HEK293 (cell line): ENCODE data around the gene ZNF354C.

Experiments used
- TCF7L2 ChIP-seq: IDR thresholded peaks from 2 replicates; pipeline ENCODE4 v1.6.1; 2011; ENCODE audit warnings: low read depth, mild to moderate bottlenecking, inconsistent platforms, low read length, moderate library complexity, borderline replicate concordance
- YY1 ChIP-seq: fragments of 450-650 bp; formaldehyde crosslinking; IDR thresholded peaks from 2 replicates; pipeline ENCODE4 v1.5.1; 2018; ENCODE audit warnings: missing biosample characterization, missing genetic modification characterization
- ZBTB1 ChIP-seq: fragments of 450-650 bp; formaldehyde crosslinking; IDR thresholded peaks from 2 replicates; pipeline ENCODE4 v1.5.1; 2016; ENCODE audit warnings: missing biosample characterization, missing genetic modification characterization
- ZBTB7A ChIP-seq: fragments of 450-650 bp; formaldehyde crosslinking; IDR thresholded peaks from 2 replicates; pipeline ENCODE4 v1.5.1; 2016; ENCODE audit warnings: low read depth, missing biosample characterization, missing genetic modification characterization
- ZFP41 ChIP-seq: fragments of 450-650 bp; formaldehyde crosslinking; IDR thresholded peaks from 2 replicates; pipeline ENCODE4 v1.5.1; 2016; ENCODE audit warnings: missing biosample characterization, missing genetic modification characterization, borderline replicate concordance
- ZNF114 ChIP-seq: fragments of 450-650 bp; formaldehyde crosslinking; IDR thresholded peaks from 2 replicates; pipeline ENCODE4 v1.5.0; 2017; ENCODE audit warnings: missing biosample characterization, missing genetic modification characterization
- ZNF175 ChIP-seq: fragments of 450-650 bp; formaldehyde crosslinking; IDR thresholded peaks from 2 replicates; pipeline ENCODE4 v1.5.1; 2016; ENCODE audit warnings: missing biosample characterization, missing genetic modification characterization
- ZNF404 ChIP-seq: fragments of 450-650 bp; formaldehyde crosslinking; IDR thresholded peaks from 2 replicates; pipeline ENCODE4 v1.5.1; 2017; ENCODE audit warnings: missing biosample characterization, missing genetic modification characterization
- ZNF433 ChIP-seq: fragments of 450-650 bp; formaldehyde crosslinking; IDR thresholded peaks from 2 replicates; pipeline ENCODE4 v1.5.1; 2016; ENCODE audit warnings: missing biosample characterization, missing genetic modification characterization, low read depth
- ZNF571 ChIP-seq: fragments of 450-650 bp; formaldehyde crosslinking; IDR thresholded peaks from 2 replicates; pipeline ENCODE4 v1.5.0; 2017; ENCODE audit warnings: missing biosample characterization, missing genetic modification characterization
- ZNF629 ChIP-seq: fragments of 450-650 bp; formaldehyde crosslinking; IDR thresholded peaks from 2 replicates; pipeline ENCODE4 v1.5.1; 2017; ENCODE audit warnings: missing biosample characterization, missing genetic modification characterization
- TF ChIP-seq, protein P1 (sequence below): fragments of 450-650 bp; formaldehyde crosslinking; IDR thresholded peaks from 2 replicates; pipeline ENCODE4 v1.5.1; 2016; ENCODE audit warnings: missing biosample characterization, missing genetic modification characterization
- TF ChIP-seq, protein P2 (sequence below): fragments of 450-650 bp; formaldehyde crosslinking; IDR thresholded peaks from 2 replicates; pipeline ENCODE4 v1.5.1; 2016; ENCODE audit warnings: missing biosample characterization, missing genetic modification characterization
- TF ChIP-seq, protein P3 (sequence below): fragments of 450-650 bp; formaldehyde crosslinking; IDR thresholded peaks from 2 replicates; pipeline ENCODE4 v1.5.1; 2016; ENCODE audit warnings: missing biosample characterization, missing genetic modification characterization

DNA sequence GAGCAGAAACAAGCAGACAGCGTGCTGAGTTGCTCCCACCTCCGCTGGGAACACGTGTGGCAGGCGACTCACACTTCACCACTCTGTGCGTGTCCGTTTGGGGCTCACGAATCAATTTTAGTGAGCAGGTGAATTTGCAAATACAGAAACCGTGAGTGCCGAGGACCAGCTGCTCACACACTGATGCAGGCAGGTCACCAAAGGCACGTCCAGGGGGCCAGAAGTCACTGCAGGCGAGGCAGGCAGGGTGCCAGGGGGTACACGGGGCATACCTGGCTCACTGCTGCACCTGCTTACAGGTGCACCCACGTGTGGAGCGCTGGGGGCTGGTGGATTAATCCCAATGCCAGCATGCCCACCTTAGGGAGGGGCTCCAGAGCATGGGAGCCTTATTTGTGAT, 68.8 kb downstream of the ZNF354C start:
- TF ChIP-seq, protein P1, sequence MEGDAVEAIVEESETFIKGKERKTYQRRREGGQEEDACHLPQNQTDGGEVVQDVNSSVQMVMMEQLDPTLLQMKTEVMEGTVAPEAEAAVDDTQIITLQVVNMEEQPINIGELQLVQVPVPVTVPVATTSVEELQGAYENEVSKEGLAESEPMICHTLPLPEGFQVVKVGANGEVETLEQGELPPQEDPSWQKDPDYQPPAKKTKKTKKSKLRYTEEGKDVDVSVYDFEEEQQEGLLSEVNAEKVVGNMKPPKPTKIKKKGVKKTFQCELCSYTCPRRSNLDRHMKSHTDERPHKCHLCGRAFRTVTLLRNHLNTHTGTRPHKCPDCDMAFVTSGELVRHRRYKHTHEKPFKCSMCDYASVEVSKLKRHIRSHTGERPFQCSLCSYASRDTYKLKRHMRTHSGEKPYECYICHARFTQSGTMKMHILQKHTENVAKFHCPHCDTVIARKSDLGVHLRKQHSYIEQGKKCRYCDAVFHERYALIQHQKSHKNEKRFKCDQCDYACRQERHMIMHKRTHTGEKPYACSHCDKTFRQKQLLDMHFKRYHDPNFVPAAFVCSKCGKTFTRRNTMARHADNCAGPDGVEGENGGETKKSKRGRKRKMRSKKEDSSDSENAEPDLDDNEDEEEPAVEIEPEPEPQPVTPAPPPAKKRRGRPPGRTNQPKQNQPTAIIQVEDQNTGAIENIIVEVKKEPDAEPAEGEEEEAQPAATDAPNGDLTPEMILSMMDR (tag by site-specific recombination): no peak
- TF ChIP-seq ZNF433 (tag by site-specific recombination) (no peak), ZNF114 (no peak), ZBTB7A (tag by site-specific recombination) (no peak), ZNF571 (tag by site-specific recombination) (no peak), ZFP41 (tag by site-specific recombination) (no peak), YY1 (no peak), ZNF629 (tag by site-specific recombination) (no peak), ZBTB1 (tag by site-specific recombination) (no peak), ZNF404 (no peak), TCF7L2 (no peak), ZNF175 (tag by site-specific recombination) (no peak)
- TF ChIP-seq, protein P2, sequence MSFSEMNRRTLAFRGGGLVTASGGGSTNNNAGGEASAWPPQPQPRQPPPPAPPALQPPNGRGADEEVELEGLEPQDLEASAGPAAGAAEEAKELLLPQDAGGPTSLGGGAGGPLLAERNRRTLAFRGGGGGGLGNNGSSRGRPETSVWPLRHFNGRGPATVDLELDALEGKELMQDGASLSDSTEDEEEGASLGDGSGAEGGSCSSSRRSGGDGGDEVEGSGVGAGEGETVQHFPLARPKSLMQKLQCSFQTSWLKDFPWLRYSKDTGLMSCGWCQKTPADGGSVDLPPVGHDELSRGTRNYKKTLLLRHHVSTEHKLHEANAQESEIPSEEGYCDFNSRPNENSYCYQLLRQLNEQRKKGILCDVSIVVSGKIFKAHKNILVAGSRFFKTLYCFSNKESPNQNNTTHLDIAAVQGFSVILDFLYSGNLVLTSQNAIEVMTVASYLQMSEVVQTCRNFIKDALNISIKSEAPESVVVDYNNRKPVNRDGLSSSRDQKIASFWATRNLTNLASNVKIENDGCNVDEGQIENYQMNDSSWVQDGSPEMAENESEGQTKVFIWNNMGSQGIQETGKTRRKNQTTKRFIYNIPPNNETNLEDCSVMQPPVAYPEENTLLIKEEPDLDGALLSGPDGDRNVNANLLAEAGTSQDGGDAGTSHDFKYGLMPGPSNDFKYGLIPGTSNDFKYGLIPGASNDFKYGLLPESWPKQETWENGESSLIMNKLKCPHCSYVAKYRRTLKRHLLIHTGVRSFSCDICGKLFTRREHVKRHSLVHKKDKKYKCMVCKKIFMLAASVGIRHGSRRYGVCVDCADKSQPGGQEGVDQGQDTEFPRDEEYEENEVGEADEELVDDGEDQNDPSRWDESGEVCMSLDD: no peak
- TF ChIP-seq, protein P3, sequence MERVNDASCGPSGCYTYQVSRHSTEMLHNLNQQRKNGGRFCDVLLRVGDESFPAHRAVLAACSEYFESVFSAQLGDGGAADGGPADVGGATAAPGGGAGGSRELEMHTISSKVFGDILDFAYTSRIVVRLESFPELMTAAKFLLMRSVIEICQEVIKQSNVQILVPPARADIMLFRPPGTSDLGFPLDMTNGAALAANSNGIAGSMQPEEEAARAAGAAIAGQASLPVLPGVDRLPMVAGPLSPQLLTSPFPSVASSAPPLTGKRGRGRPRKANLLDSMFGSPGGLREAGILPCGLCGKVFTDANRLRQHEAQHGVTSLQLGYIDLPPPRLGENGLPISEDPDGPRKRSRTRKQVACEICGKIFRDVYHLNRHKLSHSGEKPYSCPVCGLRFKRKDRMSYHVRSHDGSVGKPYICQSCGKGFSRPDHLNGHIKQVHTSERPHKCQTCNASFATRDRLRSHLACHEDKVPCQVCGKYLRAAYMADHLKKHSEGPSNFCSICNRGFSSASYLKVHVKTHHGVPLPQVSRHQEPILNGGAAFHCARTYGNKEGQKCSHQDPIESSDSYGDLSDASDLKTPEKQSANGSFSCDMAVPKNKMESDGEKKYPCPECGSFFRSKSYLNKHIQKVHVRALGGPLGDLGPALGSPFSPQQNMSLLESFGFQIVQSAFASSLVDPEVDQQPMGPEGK (tag by site-specific recombination): no peak
